HCT116 (cell line): Measurements from ENCODE around the gene ATP6V1B1. TPM values are rescaled to one million over a fixed set of nuclear protein-coding genes. Genes with fewer than 3 reads are reported as not detected.

Source experiments
- ATAC-seq: fragments of 200-7000 bp; cut with Tn5 transposase; 2 replicates; pipeline ENCODE4 v1.9.1; 2020; ENCODE audit warnings: mild to moderate bottlenecking, moderate library complexity
- BruUV-seq: library from RNA; stranded (reverse); fragments of 400-500 nt; replicated peaks from 2 replicates; lab custom pipeline; 2021; lab: Mats Ljungman, UMichigan
- CTCF ChIA-PET: fragments of 300-600 bp; sonication (Branson Sonifier 250); formaldehyde crosslinking; loops from one replicate; lab custom pipeline; 2021; ENCODE audit warnings: antibody characterized with exemption; lab: Charles Lee
- POLR2A ChIA-PET: fragments of 300-600, 350-600 bp; sonication (Branson Sonifier 250); formaldehyde crosslinking; loops from one replicate; lab custom pipeline; 2021; ENCODE audit warnings: antibody characterized with exemption; lab: Charles Lee
- RAD21 ChIA-PET, 2 experiments: fragments of 300-600 bp; sonication (Branson Sonifier 250); formaldehyde crosslinking; loops; one replicate each; lab custom pipeline; 2023; ENCODE audit warnings: low total read pairs in 2 of 2; ENCODE audit not compliant: uncharacterized antibody in 2 of 2, unreplicated experiment in 2 of 2, low non-redundant PET in 1 of 2; lab: Charles Lee
- DNase-seq: peaks from one replicate; pipeline ENCODE4 v3.0.0-alpha.2; 2010; ENCODE audit warnings: low read depth, low spot score
- H2AFZ ChIP-seq: fragments of 200-600 bp; shearing (Covaris generic), sonication (generic); 2 replicates; pipeline ENCODE4 v1.6.1; 2017; ENCODE audit warnings: low read depth, mixed run types, mixed read lengths, antibody characterized with exemption, low read length; ENCODE audit not compliant: poor library complexity, severe bottlenecking
- H3K27ac ChIP-seq: 2 replicates; pipeline ENCODE4 v1.5.1; 2012; ENCODE audit warnings: low read depth, low read length
- H3K27me3 ChIP-seq: fragments of 200-600 bp; sonication (generic); 2 replicates; pipeline ENCODE4 v1.6.1; 2016; ENCODE audit warnings: mixed run types, low read length, mixed read lengths; ENCODE audit not compliant: insufficient read depth
- H3K36me3 ChIP-seq, 2 experiments: fragments of 200-500 bp in 1 of 2; fragments of 200-600 bp in 1 of 2; sonication (Bioruptor generic) in 1 of 2; sonication (generic) in 1 of 2; 2 replicates each; pipeline versions ENCODE4 v1.5.1 to v1.6.1; 2014 to 2016; ENCODE audit warnings: low read length in 2 of 2, inconsistent platforms in 1 of 2, mixed read lengths in 1 of 2, mixed run types in 1 of 2; ENCODE audit not compliant: insufficient read depth in 2 of 2, control insufficient read depth in 1 of 2
- H3K4me1 ChIP-seq, 2 experiments: fragments of 200-600 bp in 1 of 2; sonication (generic) in 1 of 2; 2 replicates each; pipeline versions ENCODE4 v1.5.1 to v1.6.1; 2012 to 2017; ENCODE audit warnings: low read length in 2 of 2, inconsistent platforms in 1 of 2, mild to moderate bottlenecking in 1 of 2, mixed read lengths in 1 of 2, mixed run types in 1 of 2, moderate library complexity in 1 of 2; ENCODE audit not compliant: insufficient read depth in 2 of 2, control insufficient read depth in 1 of 2
- H3K4me2 ChIP-seq: fragments of 200-600 bp; sonication (generic); 2 replicates; pipeline ENCODE4 v1.6.1; 2017; ENCODE audit warnings: mixed run types, low read length, mixed read lengths
- H3K4me3 ChIP-seq, 2 experiments: fragments of 200-600 bp in 1 of 2; sonication (generic) in 1 of 2; replicated peaks in 1 of 2; 2 replicates each; pipeline ENCODE4 v1.5.1; 2011 to 2016; ENCODE audit warnings: low read length in 2 of 2, control low read depth in 1 of 2, low read depth in 1 of 2, mild to moderate bottlenecking in 1 of 2, mixed read lengths in 1 of 2, mixed run types in 1 of 2
- H3K79me2 ChIP-seq: fragments of 200-600 bp; sonication (generic); 2 replicates; pipeline ENCODE4 v1.6.1; 2017; ENCODE audit warnings: mild to moderate bottlenecking, mixed run types, low read length, moderate library complexity, mixed read lengths; ENCODE audit not compliant: insufficient read depth
- H3K9ac ChIP-seq: fragments of 200-600 bp; sonication (generic); 2 replicates; pipeline ENCODE4 v1.6.1; 2016; ENCODE audit warnings: low read length, mixed read lengths
- H3K9me2 ChIP-seq: fragments of 200-600 bp; sonication (generic), shearing (Covaris generic); 2 replicates; pipeline ENCODE4 v1.6.1; 2017; ENCODE audit warnings: mixed run types, mild to moderate bottlenecking, moderate library complexity; ENCODE audit not compliant: insufficient read depth
- H3K9me3 ChIP-seq, 2 experiments: fragments of 200-500 bp in 1 of 2; fragments of 200-600 bp in 1 of 2; sonication (Bioruptor generic) in 1 of 2; sonication (generic) in 1 of 2; 2 replicates each; pipeline ENCODE4 v1.6.1; 2014 to 2017; ENCODE audit warnings: low read length in 2 of 2, mixed read lengths in 2 of 2, inconsistent platforms in 1 of 2, low read depth in 1 of 2, mild to moderate bottlenecking in 1 of 2, mixed run types in 1 of 2, moderate library complexity in 1 of 2; ENCODE audit not compliant: control insufficient read depth in 1 of 2, insufficient read depth in 1 of 2
- H4K20me1 ChIP-seq: fragments of 200-600 bp; sonication (generic), shearing (Covaris generic); 2 replicates; pipeline ENCODE4 v1.6.1; 2017; ENCODE audit warnings: mixed run types, mild to moderate bottlenecking, moderate library complexity; ENCODE audit not compliant: insufficient read depth
- CBX3 ChIP-seq: IDR thresholded peaks from 2 replicates; pipeline ENCODE4 v1.6.1; 2012; ENCODE audit warnings: low read depth
- CEBPB ChIP-seq: IDR thresholded peaks from 2 replicates; pipeline ENCODE4 v1.6.1; 2012; ENCODE audit warnings: low read depth
- EGR1 ChIP-seq: IDR thresholded peaks from 2 replicates; pipeline ENCODE4 v1.6.1; 2012; ENCODE audit warnings: low read depth
- ELF1 ChIP-seq: IDR thresholded peaks from 2 replicates; pipeline ENCODE4 v1.6.1; 2012; ENCODE audit warnings: low read depth, borderline replicate concordance
- EZH2 ChIP-seq: fragments of 200-600 bp; sonication (generic); IDR thresholded peaks from 2 replicates; pipeline ENCODE4 v1.6.1; 2017; ENCODE audit warnings: antibody characterized with exemption, mixed run types
- EZH2phosphoT487 ChIP-seq: fragments of 200-600 bp; IDR thresholded peaks from 2 replicates; pipeline ENCODE4 v1.6.1; 2018; ENCODE audit warnings: antibody characterized with exemption, borderline replicate concordance
- JUND ChIP-seq: IDR thresholded peaks from 2 replicates; pipeline ENCODE4 v1.6.1; 2012
- MAX ChIP-seq: IDR thresholded peaks from 2 replicates; pipeline ENCODE4 v1.6.1; 2012
- POLR2A ChIP-seq: IDR thresholded peaks from 2 replicates; pipeline ENCODE4 v1.7.0; 2011; ENCODE audit warnings: borderline replicate concordance; ENCODE audit not compliant: insufficient read depth, insufficient read length; ENCODE audit errors: extremely low read depth
- POLR2AphosphoS5 ChIP-seq: IDR thresholded peaks from 2 replicates; pipeline ENCODE4 v1.6.1; 2011; ENCODE audit warnings: mild to moderate bottlenecking, low read depth, low read length, moderate library complexity
- RAD21 ChIP-seq: IDR thresholded peaks from 2 replicates; pipeline ENCODE4 v1.6.1; 2012; ENCODE audit warnings: low read depth, mild to moderate bottlenecking
- SIN3A ChIP-seq: IDR thresholded peaks from 2 replicates; pipeline ENCODE4 v1.6.1; 2012; ENCODE audit warnings: low read depth
- ZFX ChIP-seq: fragments of 450-650 bp; IDR thresholded peaks from 2 replicates; pipeline ENCODE4 v1.6.1; 2017
- ZNF274 ChIP-seq: fragments of 200-500 bp; sonication (Bioruptor generic); IDR thresholded peaks from 2 replicates; pipeline ENCODE4 v1.6.1; 2014; ENCODE audit warnings: mild to moderate bottlenecking, low read depth, low read length, inconsistent platforms
- intact Hi-C: fragments of 100-400 bp; cut with micrococcal nuclease; formaldehyde crosslinking; loops from 2 replicates; pipeline ENCODE4 v1.10.0; 2022
- total RNA-seq: library from RNA; stranded (reverse); gene quantifications from one replicate; pipeline ENCODE4 v1.2.1, GENCODE V29; 2021; ENCODE audit not compliant: unreplicated experiment
- TF ChIP-seq, protein P1 (sequence below): IDR thresholded peaks from 2 replicates; pipeline ENCODE4 v1.6.1; 2012; ENCODE audit warnings: low read depth
- TF ChIP-seq, protein P2 (sequence below): IDR thresholded peaks from 2 replicates; pipeline ENCODE4 v1.6.1; 2011; ENCODE audit warnings: mild to moderate bottlenecking, low read length, moderate library complexity; ENCODE audit not compliant: insufficient replicate concordance; ENCODE audit errors: extremely low read depth

The ATP6V1B1 gene
- total RNA-seq, 1 experiment from 2014 or later = 0.74 TPM

DNA sequence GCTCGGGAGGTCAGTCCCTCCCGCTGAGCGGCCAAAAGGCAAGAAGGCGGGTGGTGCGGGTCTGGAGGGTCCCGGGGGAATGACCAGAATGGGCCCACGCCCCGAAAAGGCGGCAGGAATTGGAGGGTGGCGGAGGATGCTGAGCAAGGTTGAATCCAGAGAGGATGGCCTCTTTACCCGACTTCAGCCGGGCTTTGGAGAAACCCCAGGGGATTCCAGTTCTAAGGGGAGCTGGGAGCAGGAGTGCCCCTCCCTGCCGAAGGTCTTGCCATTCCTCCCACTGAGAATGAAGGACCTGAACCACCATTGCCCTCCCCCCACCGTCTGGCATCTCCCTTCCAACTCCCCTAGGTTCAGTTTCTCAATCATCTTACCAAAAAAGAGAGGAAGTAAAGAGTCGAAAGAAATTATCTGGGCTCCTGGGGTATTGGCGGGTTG is 38.9 kb upstream of the ATP6V1B1 start:
- Histone ChIP-seq H3K9ac (no peak overlapping the region), H3K9me3 (no peaks in the 10 kb centered on the region), H3K36me3 (no peaks in the 10 kb centered on the region), H2AFZ (no peak overlapping the region), H3K4me2 (no peak overlapping the region), H3K27ac (no peak overlapping the region), H3K27me3 (no peaks in the 10 kb centered on the region), H3K79me2 (no peaks in the 10 kb centered on the region), H3K4me1 (no peaks in the 10 kb centered on the region; a peak in 1 of 4 replicates), H3K4me3 (no peak overlapping the region), H4K20me1 (no peaks in the 10 kb centered on the region), H3K9me2 (no peaks in the 10 kb centered on the region)
- no TSS peak for BruUV-seq
- TF ChIP-seq CEBPB (no peak), EZH2 (no peak), POLR2AphosphoS5 (no peak), EGR1 (no peak), MAX (no peak), POLR2A (no peak), ELF1 (no peak), JUND (no peak), ZNF274 (no peak), EZH2phosphoT487 (no peak), ZFX (no peak), SIN3A (no peak), CBX3 (no peak), RAD21 (no peak)
- TF ChIP-seq, protein P1, sequence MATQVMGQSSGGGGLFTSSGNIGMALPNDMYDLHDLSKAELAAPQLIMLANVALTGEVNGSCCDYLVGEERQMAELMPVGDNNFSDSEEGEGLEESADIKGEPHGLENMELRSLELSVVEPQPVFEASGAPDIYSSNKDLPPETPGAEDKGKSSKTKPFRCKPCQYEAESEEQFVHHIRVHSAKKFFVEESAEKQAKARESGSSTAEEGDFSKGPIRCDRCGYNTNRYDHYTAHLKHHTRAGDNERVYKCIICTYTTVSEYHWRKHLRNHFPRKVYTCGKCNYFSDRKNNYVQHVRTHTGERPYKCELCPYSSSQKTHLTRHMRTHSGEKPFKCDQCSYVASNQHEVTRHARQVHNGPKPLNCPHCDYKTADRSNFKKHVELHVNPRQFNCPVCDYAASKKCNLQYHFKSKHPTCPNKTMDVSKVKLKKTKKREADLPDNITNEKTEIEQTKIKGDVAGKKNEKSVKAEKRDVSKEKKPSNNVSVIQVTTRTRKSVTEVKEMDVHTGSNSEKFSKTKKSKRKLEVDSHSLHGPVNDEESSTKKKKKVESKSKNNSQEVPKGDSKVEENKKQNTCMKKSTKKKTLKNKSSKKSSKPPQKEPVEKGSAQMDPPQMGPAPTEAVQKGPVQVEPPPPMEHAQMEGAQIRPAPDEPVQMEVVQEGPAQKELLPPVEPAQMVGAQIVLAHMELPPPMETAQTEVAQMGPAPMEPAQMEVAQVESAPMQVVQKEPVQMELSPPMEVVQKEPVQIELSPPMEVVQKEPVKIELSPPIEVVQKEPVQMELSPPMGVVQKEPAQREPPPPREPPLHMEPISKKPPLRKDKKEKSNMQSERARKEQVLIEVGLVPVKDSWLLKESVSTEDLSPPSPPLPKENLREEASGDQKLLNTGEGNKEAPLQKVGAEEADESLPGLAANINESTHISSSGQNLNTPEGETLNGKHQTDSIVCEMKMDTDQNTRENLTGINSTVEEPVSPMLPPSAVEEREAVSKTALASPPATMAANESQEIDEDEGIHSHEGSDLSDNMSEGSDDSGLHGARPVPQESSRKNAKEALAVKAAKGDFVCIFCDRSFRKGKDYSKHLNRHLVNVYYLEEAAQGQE = no peak
- TF ChIP-seq, protein P2, sequence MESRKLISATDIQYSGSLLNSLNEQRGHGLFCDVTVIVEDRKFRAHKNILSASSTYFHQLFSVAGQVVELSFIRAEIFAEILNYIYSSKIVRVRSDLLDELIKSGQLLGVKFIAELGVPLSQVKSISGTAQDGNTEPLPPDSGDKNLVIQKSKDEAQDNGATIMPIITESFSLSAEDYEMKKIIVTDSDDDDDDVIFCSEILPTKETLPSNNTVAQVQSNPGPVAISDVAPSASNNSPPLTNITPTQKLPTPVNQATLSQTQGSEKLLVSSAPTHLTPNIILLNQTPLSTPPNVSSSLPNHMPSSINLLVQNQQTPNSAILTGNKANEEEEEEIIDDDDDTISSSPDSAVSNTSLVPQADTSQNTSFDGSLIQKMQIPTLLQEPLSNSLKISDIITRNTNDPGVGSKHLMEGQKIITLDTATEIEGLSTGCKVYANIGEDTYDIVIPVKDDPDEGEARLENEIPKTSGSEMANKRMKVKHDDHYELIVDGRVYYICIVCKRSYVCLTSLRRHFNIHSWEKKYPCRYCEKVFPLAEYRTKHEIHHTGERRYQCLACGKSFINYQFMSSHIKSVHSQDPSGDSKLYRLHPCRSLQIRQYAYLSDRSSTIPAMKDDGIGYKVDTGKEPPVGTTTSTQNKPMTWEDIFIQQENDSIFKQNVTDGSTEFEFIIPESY = no peak
- ChIA-PET RAD21 (no interaction called here), POLR2A (no interaction called here), CTCF (interaction anchor here (1.4 kb wide), 1 partner anchor 52 kb away, joined by 4 read pairs; no protein-coding TSS in a partner anchor)
- ATAC-seq (no peak), DNase-seq (no peak)
- intact Hi-C loops = no loop called here
